ENCODE measurements around the gene RACGAP1. TPM values are rescaled to one million over a fixed set of nuclear protein-coding genes. Genes with fewer than 3 reads are reported as not detected.

Gene RACGAP1
- polyA plus RNA-seq, 1 donor from 2014 or later = 18.3 TPM

DNA sequence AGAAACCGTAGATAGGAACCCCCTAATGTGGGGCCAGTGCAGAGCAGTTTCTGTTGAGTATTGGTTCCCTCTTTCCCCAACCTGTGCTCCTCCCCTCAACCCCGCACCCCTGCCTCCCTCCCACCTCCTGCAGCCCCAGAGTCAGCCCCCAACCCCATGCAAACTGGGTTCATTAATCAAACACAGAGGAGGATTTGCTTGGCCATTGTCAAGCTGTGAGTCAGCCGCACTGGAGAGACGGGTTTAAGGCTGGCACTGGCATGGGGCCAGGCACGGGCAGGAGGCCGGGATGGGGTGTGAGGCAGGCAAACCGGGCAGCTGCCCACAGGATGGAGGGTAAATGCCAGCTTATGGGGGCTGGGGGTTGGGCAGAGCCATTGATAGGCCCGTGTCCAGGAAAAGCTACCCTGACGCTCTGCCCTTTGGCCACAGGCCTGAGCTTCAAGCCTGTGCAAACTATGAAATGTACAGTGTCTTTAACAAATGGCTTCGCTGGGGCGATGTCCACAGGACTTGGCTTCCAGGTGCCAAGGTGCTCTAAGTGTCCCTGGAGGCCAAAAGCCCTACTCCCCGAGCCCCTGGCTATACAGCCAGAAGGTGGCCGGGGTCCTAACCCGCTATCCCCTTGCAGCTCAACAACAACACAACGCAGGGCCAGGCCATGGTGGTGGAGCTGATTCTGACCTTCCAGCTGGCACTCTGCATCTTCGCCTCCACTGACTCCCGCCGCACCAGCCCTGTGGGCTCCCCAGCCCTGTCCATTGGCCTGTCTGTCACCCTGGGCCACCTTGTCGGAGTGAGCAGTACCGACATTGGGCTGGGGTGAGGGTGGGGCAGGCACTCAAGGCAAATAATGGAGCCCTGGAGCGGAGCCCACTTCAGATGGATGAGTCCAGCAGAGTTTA, 62.2 kb downstream of the RACGAP1 start:
- Histone ChIP-seq H3K4me3 (ENCODE audit: low read length) (no peak overlapping the region), H3K9me3 (ENCODE audit: low read length) (no peaks in the 10 kb centered on the region), H3K27ac (ENCODE audit: low read length) (no peak overlapping the region), H3K4me2 (ENCODE audit: low read length) (no peak overlapping the region), H3F3A (ENCODE audit: insufficient read depth, low read length, poor library complexity, severe bottlenecking) (no peaks in the 10 kb centered on the region), H2AFZ (ENCODE audit: low read depth, low read length) (no peak overlapping the region), H3K79me2 (replicated peaks; ENCODE audit: insufficient read depth, low read length) (no peaks in the 10 kb centered on the region), H3K36me3 (ENCODE audit: insufficient read depth, low read length) (no peaks in the 10 kb centered on the region), H3K27me3 (ENCODE audit: insufficient read depth, low read depth, low read length) (peaks cover 32% of the 10 kb centered on the region), H3K9ac (ENCODE audit: low read length) (no peak overlapping the region), H3K9me2 (ENCODE audit: insufficient read depth, low read length) (no peaks in the 10 kb centered on the region), H4K20me1 (ENCODE audit: insufficient read depth) (no peaks in the 10 kb centered on the region)
- TF ChIP-seq TAF1 (IDR thresholded peaks at IDR 0.05; ENCODE audit: low read depth) (no peak), SMC3 (conservative IDR thresholded peaks at IDR 0.05; ENCODE audit: poor library complexity) (no peak), POLR2AphosphoS5 (IDR thresholded peaks at IDR 0.05) (no peak), MXI1 (conservative IDR thresholded peaks at IDR 0.05; ENCODE audit: poor library complexity, severe bottlenecking) (no peak), EZH2 (IDR thresholded peaks at IDR 0.05; ENCODE audit: borderline replicate concordance, insufficient read depth, low read length, poor library complexity, severe bottlenecking) (no peak), EP300 (conservative IDR thresholded peaks at IDR 0.05; ENCODE audit: poor library complexity, severe bottlenecking) (no peak), RAD21 (conservative IDR thresholded peaks at IDR 0.05) (no peak)
- TF ChIP-seq, protein P1, sequence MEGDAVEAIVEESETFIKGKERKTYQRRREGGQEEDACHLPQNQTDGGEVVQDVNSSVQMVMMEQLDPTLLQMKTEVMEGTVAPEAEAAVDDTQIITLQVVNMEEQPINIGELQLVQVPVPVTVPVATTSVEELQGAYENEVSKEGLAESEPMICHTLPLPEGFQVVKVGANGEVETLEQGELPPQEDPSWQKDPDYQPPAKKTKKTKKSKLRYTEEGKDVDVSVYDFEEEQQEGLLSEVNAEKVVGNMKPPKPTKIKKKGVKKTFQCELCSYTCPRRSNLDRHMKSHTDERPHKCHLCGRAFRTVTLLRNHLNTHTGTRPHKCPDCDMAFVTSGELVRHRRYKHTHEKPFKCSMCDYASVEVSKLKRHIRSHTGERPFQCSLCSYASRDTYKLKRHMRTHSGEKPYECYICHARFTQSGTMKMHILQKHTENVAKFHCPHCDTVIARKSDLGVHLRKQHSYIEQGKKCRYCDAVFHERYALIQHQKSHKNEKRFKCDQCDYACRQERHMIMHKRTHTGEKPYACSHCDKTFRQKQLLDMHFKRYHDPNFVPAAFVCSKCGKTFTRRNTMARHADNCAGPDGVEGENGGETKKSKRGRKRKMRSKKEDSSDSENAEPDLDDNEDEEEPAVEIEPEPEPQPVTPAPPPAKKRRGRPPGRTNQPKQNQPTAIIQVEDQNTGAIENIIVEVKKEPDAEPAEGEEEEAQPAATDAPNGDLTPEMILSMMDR (IDR thresholded peaks at IDR 0.05; ENCODE audit: poor library complexity, severe bottlenecking) = no peak
- TF ChIP-seq, protein P2, sequence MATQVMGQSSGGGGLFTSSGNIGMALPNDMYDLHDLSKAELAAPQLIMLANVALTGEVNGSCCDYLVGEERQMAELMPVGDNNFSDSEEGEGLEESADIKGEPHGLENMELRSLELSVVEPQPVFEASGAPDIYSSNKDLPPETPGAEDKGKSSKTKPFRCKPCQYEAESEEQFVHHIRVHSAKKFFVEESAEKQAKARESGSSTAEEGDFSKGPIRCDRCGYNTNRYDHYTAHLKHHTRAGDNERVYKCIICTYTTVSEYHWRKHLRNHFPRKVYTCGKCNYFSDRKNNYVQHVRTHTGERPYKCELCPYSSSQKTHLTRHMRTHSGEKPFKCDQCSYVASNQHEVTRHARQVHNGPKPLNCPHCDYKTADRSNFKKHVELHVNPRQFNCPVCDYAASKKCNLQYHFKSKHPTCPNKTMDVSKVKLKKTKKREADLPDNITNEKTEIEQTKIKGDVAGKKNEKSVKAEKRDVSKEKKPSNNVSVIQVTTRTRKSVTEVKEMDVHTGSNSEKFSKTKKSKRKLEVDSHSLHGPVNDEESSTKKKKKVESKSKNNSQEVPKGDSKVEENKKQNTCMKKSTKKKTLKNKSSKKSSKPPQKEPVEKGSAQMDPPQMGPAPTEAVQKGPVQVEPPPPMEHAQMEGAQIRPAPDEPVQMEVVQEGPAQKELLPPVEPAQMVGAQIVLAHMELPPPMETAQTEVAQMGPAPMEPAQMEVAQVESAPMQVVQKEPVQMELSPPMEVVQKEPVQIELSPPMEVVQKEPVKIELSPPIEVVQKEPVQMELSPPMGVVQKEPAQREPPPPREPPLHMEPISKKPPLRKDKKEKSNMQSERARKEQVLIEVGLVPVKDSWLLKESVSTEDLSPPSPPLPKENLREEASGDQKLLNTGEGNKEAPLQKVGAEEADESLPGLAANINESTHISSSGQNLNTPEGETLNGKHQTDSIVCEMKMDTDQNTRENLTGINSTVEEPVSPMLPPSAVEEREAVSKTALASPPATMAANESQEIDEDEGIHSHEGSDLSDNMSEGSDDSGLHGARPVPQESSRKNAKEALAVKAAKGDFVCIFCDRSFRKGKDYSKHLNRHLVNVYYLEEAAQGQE (IDR thresholded peaks at IDR 0.05; ENCODE audit: borderline replicate concordance) = no peak

DNA sequence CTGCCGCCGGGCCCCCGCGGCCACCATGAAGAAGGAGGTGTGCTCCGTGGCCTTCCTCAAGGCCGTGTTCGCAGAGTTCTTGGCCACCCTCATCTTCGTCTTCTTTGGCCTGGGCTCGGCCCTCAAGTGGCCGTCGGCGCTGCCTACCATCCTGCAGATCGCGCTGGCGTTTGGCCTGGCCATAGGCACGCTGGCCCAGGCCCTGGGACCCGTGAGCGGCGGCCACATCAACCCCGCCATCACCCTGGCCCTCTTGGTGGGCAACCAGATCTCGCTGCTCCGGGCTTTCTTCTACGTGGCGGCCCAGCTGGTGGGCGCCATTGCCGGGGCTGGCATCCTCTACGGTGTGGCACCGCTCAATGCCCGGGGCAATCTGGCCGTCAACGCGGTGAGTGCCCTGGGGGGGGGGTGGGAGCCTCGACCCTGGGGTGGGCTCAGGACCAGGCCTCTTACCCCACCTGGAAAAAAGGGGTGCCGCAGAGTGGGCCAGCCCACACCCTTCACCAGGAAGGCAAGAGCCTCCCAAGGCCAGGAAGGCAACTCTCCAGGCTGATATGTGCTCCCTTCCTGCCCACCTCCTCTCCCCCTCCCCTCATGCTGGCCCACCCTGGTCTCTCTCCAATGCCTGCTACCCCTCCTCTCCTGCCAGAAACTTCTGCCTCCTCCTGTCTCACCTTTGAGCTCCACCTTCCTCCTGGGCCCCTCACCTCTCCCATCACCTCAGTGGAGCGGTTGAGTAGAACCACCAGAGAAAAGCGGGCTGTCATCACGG, 63.1 kb downstream of the RACGAP1 start:
- Histone ChIP-seq H3K36me3 (ENCODE audit: insufficient read depth, low read length) (no peaks in the 10 kb centered on the region), H3F3A (ENCODE audit: insufficient read depth, low read length, poor library complexity, severe bottlenecking) (no peaks in the 10 kb centered on the region), H3K4me3 (ENCODE audit: low read length) (no peak overlapping the region), H3K4me2 (ENCODE audit: low read length) (no peak overlapping the region), H3K9me2 (ENCODE audit: insufficient read depth, low read length) (no peaks in the 10 kb centered on the region), H3K27ac (ENCODE audit: low read length) (no peak overlapping the region), H3K9ac (ENCODE audit: low read length) (no peak overlapping the region), H3K9me3 (ENCODE audit: low read length) (no peaks in the 10 kb centered on the region), H3K79me2 (replicated peaks; ENCODE audit: insufficient read depth, low read length) (no peaks in the 10 kb centered on the region), H2AFZ (ENCODE audit: low read depth, low read length) (no peak overlapping the region), H4K20me1 (ENCODE audit: insufficient read depth) (no peaks in the 10 kb centered on the region), H3K27me3 (ENCODE audit: insufficient read depth, low read depth, low read length) (peaks cover 32% of the 10 kb centered on the region)
- TF ChIP-seq, protein P1 (IDR thresholded peaks at IDR 0.05; ENCODE audit: poor library complexity, severe bottlenecking) = no peak
- no peak for TF ChIP-seq MXI1 (conservative IDR thresholded peaks at IDR 0.05; ENCODE audit: poor library complexity, severe bottlenecking)
- TF ChIP-seq EP300 (conservative IDR thresholded peaks at IDR 0.05; ENCODE audit: poor library complexity, severe bottlenecking) = no peak
- no peak for TF ChIP-seq SMC3 (conservative IDR thresholded peaks at IDR 0.05; ENCODE audit: poor library complexity)
- no peak for TF ChIP-seq EZH2 (IDR thresholded peaks at IDR 0.05; ENCODE audit: borderline replicate concordance, insufficient read depth, low read length, poor library complexity, severe bottlenecking)
- no peak for TF ChIP-seq RAD21 (conservative IDR thresholded peaks at IDR 0.05)
- TF ChIP-seq POLR2AphosphoS5 (IDR thresholded peaks at IDR 0.05) = no peak
- TF ChIP-seq, protein P2 (IDR thresholded peaks at IDR 0.05; ENCODE audit: borderline replicate concordance) = no peak
- no peak for TF ChIP-seq TAF1 (IDR thresholded peaks at IDR 0.05; ENCODE audit: low read depth)

Measured in neural cell (in vitro differentiated cells).